DMS 273 treated with DMSO at 0.1 percent for 48 hours (cell line): Measurements from ENCODE around the gene ITGB7.
"Not testable (repeated sequence)": the region's sequence is repeated elsewhere in the genome, so short reads cannot be mapped to it uniquely, and the experiment has no call there.

Experiments used
- DNase-seq: peaks from one replicate; lab custom pipeline; 2025; lab: John Stamatoyannopoulos, UW

Gene ITGB7

DNA sequence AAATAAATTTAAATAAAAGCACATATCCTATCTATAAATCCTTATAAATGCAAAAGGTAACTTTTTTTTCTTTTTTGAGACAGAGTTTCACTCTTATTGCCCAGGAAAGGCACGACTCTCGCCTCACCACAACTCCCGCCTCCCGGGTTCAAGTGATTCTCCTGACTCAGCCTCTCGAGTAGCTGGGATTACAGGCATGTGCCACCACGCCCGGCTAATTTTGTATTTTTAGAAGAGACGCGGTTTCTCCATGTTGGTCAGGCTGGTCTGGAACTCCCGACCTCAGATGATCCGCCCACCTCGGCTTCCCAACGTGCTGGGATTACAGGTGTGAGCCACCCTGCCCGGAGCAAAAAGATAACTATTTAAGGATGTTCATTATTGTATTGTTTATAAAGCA lies 28.2 kb downstream of the ITGB7 start:
- not testable (repeated sequence) for DNase-seq

DNA sequence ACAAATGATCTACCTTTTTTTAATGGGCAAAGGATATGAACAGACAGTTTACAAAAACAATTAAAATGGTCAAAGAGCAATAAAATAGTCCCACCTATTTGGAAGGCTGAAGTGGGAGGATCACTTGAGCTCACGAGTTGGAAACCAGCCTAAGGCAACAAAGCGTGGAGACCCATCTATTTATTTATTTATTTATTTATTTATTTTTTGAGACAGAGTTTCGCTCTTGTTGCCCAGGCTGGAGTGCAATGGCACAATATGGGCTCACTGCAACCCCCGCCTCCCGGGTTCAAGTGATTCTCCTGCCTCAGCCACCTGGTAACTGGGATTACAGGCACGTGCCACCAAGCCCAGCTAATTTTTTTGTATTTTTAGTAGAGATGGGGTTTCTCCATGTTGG lies 29.6 kb downstream of the ITGB7 start:
- DNase-seq, result not testable (repeated sequence)

DNA sequence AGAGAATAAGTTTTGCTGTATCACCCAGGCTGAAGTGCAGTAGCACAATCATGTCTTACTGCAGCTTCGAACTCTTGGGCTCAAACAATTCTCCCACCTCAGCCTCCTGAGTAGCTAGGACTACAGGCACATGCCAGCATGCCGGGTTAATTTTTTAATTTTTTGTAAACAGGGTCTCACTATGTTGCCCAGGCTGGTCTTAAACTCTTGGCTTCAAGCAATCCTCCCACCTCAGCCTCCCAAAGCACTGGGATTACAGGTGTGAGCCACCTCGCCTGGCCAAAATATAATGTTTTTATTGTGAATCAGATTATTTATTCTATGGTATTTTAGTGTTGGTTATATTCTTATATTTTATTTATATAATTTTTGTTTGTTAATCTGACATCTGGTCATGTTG lies 30.3 kb downstream of the ITGB7 start:
- no peak for DNase-seq

DNA sequence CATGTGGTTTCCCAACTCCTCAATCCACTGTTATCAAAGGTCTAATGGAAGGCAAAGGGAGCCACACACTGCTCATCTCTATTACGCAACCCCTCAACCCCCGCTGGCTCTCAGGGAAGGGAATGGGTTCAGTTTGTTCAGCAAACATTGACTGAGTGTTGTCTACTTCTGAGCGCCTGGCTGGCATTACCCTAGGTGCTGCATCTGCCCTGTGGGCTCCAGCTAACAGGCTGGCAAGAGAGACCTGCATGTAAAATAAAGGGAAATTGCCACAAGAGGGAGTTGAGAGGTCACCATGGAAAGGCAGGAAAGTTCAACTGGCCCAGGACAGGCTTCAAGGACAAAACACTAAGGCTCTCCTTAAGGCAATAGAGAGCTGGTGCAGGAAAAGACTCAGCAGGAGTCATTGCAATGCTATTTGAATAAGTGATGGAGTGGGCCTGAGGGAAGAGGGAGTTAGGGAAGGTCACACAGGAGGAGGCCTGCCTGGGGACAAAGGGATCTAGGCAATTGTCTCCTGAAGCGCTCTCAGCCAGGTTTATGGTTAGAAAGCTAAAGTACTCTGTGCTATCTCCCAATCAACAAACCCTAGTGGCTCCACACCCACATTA lies 32.1 kb downstream of the ITGB7 start:
- DNase-seq, result peak; percentile 4

DNA sequence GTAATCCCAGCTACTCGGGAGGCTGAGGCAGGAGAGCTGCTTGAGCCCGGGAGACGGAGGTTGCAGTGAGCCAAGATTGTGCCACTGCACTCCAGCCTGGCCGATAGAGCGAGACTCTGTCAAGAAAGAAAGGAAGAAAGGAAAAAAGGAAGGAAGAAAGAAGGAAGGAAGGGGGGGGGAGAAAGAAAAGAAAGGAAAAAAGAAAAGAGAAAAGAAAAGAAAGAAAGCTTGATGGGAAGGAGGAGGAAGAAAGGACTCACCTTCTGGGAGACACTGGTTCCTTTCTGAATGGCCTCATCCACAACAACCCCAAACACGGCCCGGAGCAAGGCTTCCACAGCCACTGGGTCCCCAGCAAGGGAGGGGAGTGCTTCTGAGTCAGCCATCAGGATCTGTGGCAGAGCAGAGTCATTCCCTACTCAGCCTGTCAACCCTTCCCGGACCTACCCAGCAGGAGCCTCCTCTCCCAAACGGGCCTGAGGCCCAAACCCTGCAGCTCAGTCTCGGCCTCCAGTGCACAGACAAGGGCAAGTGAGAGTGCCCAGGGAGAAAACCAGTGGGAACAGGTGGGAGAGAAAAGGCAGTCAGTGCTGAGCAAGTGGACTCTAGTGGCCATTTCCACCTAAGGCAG lies 33.9 kb downstream of the ITGB7 start:
- DNase-seq, result no peak

DNA sequence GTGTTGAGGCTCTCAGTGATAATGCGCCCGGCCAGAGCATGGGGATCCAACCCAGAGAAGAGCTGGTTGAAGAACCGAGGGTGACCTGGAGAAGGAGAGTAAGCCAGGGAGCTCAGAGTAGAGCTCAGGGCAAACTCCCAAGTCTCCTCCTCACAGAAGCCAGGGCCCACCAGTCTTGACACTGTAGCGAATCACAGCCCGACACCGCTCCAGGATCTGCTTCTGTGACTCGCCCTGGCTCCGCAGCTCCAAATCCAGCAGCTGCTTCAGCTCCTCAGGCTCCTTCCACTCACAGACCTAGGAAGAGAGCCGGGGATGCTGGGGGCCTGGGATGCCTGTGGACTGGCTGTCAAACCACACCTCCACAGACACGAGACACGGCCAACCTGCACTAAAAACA lies 34.7 kb downstream of the ITGB7 start:
- DNase-seq, result no peak

DNA sequence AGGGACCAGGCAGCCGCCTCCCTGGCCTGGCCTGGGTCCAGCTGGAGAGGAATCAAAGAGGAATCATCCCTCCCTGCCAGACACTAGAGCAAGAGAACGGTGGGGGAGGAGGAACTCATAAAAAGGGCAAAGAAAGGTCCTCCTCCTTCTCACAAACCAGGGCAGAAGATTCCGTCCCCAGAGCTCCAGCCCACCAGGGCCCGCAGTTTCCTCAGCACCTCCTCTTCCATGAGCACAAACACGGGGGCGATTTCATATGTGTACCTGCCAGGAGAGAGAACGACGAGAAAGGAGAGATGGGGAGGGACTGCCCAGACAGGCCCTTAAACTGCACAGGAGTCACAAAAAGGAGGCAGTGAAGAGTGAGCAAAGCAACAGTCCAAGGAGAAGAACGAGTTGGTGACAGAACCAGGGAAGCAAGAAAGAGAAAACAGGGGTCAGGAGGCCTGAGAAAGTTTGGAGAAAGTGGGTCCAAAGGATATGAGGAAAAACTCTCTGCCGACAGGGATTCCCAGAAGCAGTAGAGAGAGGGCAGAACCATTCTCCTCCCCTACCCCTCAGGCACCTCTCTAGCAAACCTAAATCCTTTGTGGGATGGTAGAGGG lies 35.2 kb downstream of the ITGB7 start:
- no peak for DNase-seq

DNA sequence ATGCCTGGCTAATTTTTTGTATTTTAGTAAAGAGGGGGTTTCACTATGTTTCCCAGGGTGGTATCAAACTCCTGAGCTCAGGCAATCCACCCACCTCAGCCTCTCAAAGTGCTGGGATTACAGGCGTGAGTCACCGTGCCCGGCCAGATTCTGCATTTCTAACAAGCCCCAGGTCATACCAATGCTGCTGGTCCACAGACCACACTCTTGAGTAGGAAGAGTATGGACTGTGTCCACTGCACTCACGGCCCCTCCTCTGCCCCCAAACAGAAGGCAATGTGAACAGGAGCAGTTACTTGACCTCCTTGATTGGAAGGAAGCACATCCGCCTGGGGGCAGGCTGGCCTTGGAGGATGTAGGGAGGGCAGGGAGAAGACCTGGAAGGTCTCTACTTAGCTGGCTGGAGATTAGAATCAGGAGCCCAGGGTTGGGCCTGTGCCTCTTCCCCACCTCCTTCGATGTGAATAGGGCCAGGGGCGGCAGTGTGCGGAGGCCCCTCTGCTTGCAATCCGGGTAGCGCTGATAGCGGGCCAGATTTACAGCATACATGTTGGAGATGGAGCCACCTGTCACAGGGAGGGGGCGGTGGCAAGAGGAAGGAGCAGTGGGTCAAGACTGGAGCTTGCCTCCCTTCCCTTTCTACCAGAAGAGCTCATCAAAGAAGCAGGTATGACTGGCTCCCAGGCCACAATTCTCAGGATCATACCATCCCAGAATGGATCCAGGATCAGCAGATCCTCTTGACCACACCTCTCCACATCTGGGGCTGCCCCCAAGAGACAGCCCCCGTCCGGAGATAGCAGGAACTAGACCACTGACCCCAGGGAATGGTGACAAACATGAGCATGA lies 36.0 kb downstream of the ITGB7 start:
- no peak for DNase-seq

DNA sequence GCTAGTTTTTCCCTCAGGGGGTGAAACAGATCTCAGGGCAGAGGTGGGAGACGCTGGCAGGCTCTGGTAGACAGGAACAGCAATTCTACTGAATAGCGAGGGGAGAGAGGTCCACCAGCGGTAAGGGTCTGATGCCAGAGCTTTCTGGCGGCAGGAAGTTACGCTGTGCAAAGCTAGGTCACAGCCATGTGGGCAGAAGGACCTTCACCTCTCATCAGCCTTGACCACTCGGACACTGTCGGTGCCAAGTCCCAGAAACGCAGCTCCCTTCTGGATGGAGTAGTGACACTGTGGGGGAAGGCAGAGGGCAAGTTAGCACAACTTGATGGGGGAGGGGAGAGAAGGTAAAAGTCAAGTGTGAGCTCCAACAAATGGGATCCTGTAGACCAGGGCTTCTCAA lies 36.8 kb downstream of the ITGB7 start:
- DNase-seq, result no peak

DNA sequence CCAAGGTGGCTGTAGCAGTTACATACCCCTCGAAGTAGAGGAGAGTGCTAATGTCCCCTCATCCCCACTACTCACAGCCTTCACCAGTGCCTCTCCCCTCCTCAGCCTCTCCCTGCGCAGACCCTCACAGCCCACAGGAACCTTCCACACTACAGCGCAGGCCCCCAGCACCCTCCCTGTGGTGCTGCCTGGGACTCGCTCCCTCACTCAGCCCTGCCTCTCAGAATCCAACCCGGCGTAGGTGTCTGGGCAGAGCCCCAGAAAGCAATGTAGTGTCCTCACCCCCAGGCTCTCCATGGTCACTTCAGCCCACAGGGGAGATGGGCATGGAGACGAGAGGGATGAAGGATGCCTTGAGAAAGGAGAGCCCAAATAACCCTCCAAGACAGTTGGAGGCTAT lies 37.4 kb downstream of the ITGB7 start:
- DNase-seq, result no peak

DNA sequence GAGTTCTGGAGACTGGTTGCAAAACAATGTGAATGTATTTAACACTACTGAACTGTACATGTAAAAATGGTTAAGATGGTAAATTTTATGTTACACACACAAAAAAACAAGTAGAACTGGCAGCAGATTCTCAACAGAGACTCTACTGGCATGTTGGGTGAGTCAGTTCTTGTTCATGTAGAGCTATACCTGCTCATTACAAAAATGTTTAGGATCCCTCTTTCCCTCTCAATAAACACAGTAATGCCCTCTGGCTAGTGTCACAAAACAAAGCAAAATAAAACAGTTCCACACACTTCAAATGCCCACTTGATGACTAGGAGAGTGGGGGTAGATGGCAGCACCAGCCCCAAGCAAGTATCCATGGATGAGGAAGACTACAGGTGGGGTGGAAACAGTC lies 40.2 kb downstream of the ITGB7 start:
- no peak for DNase-seq

DNA sequence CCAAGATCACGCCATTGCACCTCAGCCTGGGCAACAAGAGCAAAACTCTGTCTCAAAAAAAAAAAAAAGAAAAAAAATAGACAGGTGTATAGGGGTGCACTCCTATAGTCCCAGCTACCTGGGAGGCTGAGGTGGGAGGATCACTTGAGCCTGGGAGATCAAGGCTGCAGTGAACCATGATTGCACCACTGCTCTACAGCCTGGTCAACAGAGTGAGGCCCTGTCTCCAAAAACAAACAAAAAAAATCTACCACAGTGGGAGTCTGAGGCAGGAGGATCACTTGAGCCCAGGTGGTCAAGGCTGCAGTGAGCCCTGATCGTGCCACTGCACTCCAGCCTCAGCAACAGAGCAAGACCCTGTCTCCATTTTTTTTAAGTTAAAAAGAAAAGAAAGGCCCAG lies 44.0 kb downstream of the ITGB7 start:
- not testable (repeated sequence) for DNase-seq

DNA sequence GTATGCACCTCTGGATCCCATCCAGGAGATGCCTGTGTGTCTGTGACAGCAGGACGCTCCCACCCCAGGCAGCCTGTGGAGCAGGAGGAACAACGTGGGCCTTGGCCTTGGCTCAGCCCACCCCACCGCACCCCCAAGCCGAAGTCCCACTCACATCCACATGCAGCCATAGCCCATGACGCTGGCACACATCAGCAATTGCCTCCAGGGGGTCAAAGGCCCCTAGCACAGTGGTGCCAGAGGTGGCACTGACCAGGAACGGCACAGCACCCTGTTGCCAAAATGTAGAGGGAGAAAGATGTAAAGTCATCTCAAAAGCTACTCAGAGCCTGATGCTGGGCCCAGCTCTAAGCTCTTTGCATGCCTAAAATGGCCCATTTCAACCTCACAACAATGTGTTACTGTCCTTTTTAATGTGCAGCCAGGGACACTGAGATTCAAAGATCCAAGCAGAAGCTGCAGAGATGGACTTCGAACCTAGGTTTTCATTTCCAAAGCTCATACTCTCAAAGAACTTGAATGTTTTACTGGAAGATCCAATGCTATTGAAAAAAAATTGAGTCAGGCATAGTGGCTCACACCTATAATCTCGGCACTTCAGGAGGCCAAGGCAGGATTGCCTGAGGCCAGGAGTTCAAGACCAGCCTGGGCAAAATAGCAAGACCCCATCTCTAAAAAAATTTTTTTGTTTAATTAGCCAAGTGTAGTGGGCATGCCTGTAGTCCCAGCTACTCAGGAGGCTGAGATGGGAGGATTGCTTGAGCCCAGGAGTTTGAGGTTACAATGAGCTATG lies 45.7 kb downstream of the ITGB7 start:
- DNase-seq, result no peak

DNA sequence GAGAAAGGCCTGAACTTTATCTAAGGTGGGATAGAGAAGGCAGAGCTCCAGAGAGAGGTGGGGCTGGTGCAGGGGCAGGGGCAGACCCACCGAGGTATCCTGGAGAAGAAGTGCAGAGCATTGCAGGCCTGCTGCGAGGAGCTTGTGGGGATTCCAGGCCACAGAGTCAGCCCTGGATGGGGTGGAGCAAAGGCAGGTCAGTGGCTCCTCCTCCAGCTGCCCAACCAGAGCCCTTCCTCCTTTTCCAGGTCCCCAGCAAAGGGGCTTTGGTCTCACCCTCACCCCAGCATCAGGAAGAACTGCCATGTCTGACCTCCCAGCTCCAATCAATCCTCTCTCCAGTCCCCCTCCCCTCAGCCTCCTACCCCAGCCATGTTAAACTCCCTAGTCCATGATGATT lies 46.4 kb downstream of the ITGB7 start:
- DNase-seq, result no peak

DNA sequence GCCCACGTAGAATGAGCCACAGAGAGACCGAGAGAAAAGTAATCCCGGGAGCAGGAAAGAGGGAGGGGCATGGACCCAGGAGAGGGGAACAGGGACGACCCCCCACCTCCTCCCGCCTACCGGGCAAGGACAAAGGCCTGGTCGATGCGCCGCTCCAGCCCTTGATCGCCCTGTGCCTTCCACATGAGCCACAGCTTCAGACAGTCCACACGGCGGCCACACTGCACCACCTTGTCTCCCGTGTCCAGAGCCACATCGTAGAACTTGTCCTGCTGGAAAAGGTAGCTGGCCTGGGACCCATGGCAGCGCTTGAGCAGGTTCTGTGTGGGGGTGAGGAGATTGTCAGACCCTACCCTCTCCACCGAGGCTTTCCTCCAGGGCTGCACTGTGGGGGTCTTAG lies 47.1 kb downstream of the ITGB7 start:
- no peak for DNase-seq

DNA sequence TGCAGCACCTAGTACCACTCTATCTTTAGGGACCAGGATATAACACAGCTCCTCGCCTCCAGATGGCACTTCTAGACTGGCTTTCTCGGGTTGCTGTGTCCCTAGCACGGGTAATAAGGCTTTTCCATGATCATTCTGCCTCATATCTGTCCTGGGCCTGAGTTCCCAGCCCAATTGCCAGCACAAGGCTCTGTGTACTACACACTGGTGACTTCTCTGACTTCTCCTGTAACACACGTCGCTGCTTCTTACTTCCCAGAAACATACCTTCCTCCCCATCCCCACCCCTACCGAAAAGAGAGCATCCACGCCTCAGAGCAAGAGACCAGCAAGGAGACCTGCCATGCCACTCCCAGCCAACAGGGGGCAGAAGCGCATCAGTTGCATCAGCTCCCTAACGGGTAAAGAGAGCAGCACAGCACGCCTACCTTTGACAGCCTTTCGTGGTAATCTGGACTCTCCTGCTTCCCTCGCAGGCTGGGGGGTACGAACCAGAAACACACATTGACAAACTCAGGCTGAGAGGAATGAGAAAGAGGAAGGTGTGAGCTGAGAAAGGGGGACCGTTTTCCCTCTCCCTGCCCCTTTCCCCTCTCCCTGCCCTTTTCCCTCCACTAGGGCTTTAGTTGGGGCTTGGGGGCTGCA lies 47.7 kb downstream of the ITGB7 start:
- DNase-seq, result peak; percentile 34

DNA sequence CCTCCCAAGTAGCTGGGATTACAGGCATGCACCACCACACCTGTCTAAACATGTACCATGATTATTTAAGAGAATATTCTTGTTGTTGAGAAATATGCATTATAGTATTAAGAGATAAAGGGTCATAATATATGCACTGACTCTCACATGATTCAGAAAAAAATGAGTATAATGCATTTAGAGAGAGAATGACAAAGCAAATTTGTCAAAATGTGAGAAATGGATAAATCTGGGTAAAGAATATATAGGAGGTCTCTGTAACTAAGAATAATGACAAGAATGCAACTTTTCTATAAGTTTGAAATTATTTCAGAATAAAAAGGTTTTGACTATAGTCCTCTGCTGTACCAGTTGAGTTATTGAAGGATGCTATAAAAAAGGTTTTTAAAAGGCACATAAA lies 54.7 kb downstream of the ITGB7 start:
- no peak for DNase-seq

DNA sequence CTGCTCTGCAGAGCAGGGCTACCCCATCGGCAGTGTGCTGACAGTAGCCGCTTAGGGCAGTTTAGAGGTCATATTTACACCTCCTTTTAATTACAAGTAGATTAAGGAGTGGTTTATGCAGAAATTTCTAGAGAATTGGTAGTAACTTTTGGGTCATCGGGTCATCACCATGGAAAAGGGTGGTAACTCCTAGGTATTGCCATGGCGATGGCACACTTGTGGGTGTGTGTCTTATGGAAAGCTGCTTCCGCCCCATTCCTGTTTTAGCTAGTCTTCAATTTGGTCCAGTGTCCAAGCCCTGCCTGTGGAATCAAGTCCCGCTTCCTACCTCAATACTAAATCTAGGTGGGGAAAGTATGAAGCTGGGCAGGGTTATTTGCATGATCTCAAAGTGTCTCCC lies 56.0 kb downstream of the ITGB7 start:
- DNase-seq, result no peak

DNA sequence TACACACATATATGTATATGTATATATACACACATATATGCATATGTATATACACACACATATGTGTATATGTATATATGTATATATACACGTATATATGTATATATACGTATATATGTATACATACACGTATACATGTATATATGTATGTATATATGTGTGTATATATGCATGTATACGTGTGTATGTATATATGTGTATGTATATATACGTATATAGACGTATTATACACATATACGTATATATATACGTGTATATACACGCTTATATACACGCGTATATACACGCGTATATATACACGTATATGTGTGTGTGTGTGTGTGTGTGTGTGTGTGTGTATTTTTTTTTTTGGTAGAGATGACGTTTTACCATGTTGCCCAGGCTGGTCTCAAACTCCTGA lies 59.4 kb downstream of the ITGB7 start:
- no peak for DNase-seq

DNA sequence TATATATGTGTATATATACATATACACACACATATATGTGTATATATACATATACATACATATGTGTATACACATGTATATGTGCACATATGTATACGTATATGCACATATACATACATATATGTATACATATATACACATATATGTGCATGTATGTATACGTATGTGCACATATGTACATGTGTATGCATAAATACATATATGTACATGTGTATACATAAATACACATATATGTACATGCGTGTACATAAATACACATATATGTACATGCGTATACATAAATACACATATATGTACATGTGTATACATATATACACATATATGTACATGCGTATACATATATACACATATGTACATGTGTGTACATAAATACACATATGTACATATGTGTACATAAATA lies 59.9 kb downstream of the ITGB7 start:
- no peak for DNase-seq

DNA sequence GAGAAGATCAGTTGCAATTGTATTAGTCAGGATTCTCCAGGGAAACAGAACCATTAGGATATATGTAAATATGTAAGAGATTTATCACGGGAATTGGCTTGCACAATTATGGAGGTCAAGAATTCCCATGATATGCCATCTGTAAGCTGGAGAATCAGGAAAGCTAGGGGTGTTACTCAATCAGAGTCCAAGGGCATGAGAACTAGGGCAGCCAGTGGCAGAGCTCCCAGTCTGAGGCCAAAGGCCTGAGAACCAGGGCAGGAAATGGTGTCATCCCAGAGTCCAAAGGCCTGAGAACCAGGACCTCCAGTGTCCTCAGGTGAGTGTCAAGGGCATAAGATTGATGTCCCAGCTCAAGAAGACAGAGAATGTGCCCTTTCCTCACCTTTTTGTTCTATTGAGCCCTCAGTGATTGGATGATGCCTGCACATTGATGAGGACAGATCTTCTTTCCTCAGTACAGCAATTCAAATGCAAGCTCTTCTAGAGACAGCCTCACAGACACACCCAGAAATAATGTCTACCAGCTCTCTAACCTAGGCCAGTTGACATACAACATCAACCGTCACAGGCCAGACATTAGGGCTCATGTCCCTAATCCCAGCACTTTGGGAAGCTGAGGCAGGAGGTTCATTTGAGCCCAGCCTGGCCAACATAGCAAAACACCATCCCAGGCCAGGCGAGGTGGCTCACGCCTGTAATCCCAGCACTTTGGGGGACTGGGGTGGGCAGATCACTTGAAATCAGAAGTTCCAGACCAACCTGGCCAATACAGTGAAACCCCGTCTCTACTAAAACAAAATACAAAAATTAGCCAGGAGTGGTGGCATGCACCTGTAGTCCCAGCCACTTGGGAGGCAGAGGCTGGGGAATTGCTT lies 61.4 kb downstream of the ITGB7 start:
- DNase-seq, result no peak
